ENCODE results near the gene TLN1. TPM values are rescaled to one million over a fixed set of nuclear protein-coding genes. Genes with fewer than 3 reads are reported as not detected.

TLN1 gene
- total RNA-seq, 1 experiment from 2014 or later = 347 TPM

GRCh38 chr9:35767458-35767857 lies 35.5 kb upstream of the TLN1 start:
- no peak overlapping the region for H3K4me3 ChIP-seq (ENCODE audit: low read depth in 2 of 2, low read length in 2 of 2)
- ChIA-PET POLR2A (no interaction called here), CTCF (no interaction called here)

GRCh38 chr9:35766997-35767396 lies 35.0 kb upstream of the TLN1 start:
- H3K27me3 ChIP-seq (ENCODE audit: control insufficient read depth, insufficient read depth, low read length) = no peaks in the 10 kb centered on the region
- intact Hi-C loops (cut with micrococcal nuclease; ENCODE audit: unreplicated experiment) (no loop called here), in situ Hi-C loops (cut with HindIII; ENCODE audit: low pct_unique_long_range_greater_than_20kb, low sequenced_read_pairs) (no loop called here)
- POLR2A ChIA-PET = no interaction called here
- no peak for TF ChIP-seq TCF7L2 (IDR thresholded peaks at IDR 0.05; ENCODE audit: low read depth, low read length)
- TF ChIP-seq SIN3A (IDR thresholded peaks at IDR 0.05; ENCODE audit: borderline replicate concordance, insufficient read depth, low read depth, low read length) = no peak
- TF ChIP-seq CTCF (IDR thresholded peaks at IDR 0.05) = no peak
- no peak for TF ChIP-seq POLR2AphosphoS5 (IDR thresholded peaks at IDR 0.05; ENCODE audit: low read depth, low read length)
- TF ChIP-seq REST (IDR thresholded peaks at IDR 0.05; ENCODE audit: insufficient read depth in 1 of 2, low read depth in 2 of 2, low read length in 1 of 2) = no peak
- H3K9me3 ChIP-seq (ENCODE audit: control insufficient read depth, insufficient read depth, low read depth, low read length) = no peaks in the 10 kb centered on the region
- H3K4me3 ChIP-seq (ENCODE audit: low read depth in 2 of 2, low read length in 2 of 2) = no peak overlapping the region
- CTCF ChIA-PET = no interaction called here
- no peaks in the 10 kb centered on the region for H3K36me3 ChIP-seq (ENCODE audit: control insufficient read depth, insufficient read depth, low read length)
- TSS peak; percentile 38 for BruUV-seq (replicated peaks)
- H3K27ac ChIP-seq (ENCODE audit: low read length) = no peak overlapping the region
- no peak for DNase-seq (ENCODE audit: low read depth, low spot score)
- ATAC-seq = no peak
- H3K4me1 ChIP-seq (ENCODE audit: control insufficient read depth, insufficient read depth, low read length) = peaks cover 8% of the 10 kb centered on the region

More at GRCh38 chr9:35767458-35767857, 35.5 kb upstream of the TLN1 start:
- no peak for DNase-seq (ENCODE audit: low read depth, low spot score)
- no peaks in the 10 kb centered on the region for H3K36me3 ChIP-seq (ENCODE audit: control insufficient read depth, insufficient read depth, low read length)
- peaks cover 8% of the 10 kb centered on the region for H3K4me1 ChIP-seq (ENCODE audit: control insufficient read depth, insufficient read depth, low read length)
- intact Hi-C loops (cut with micrococcal nuclease; ENCODE audit: unreplicated experiment) (no loop called here), in situ Hi-C loops (cut with HindIII; ENCODE audit: low pct_unique_long_range_greater_than_20kb, low sequenced_read_pairs) (no loop called here)
- no peak for TF ChIP-seq REST (IDR thresholded peaks at IDR 0.05; ENCODE audit: insufficient read depth in 1 of 2, low read depth in 2 of 2, low read length in 1 of 2)
- TF ChIP-seq POLR2AphosphoS5 (IDR thresholded peaks at IDR 0.05; ENCODE audit: low read depth, low read length) = no peak
- no TSS peak for BruUV-seq (replicated peaks)
- H3K9me3 ChIP-seq (ENCODE audit: control insufficient read depth, insufficient read depth, low read depth, low read length) = no peaks in the 10 kb centered on the region
- no peak overlapping the region for H3K27ac ChIP-seq (ENCODE audit: low read length)
- no peaks in the 10 kb centered on the region for H3K27me3 ChIP-seq (ENCODE audit: control insufficient read depth, insufficient read depth, low read length)
- no peak for ATAC-seq

Data from Panc1 (cell line).